ENCODE data around the gene FGD5.

FGD5 gene

DNA sequence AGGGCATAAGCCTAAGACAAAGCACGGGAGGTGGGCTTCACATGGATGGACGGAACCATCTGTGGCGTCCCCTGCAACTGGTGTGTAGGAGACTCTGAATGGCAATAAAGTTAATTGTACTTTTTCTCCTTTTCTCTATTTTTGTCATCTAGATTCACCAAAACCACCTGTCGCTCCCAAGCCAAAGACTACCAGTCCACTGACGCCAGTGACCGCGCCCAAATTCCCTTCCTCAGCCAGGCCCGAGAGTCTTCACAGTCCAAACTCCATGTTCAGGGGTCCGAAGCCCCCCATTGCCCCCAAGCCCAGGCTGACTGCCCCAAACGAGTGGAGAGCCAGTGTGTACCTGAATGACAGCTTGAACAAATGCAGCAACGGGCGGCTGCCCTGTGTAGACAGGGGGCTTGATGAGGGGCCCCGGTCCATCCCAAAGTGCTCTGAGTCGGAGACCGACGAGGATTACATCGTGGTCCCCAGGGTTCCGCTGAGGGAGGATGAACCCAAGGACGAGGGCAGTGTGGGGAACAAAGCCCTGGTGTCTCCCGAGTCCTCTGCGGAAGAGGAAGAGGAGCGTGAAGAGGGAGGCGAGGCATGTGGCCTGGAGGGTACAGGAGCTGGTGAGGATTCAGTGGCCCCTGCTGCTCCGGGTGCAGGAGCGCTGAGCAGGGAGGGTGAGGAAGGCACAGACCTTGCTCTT lies at the start of gene FGD5:
FGD5 (plus strand) TSS at position 159 of the 697 bp plus-strand sequence; CDS start at position 269, 110 bp downstream.
- DNase-seq (ENCODE audit: low read depth) = no peak
- no peak within 1 kb of the TSS for H3K4me3 ChIP-seq (ENCODE audit: low read depth, low read length)

GRCh38 chr3:14769544-14770325 lies 49.0 kb upstream of the FGD5 start:
- no peak for DNase-seq (ENCODE audit: low read depth)
- no peak overlapping the region for H3K4me3 ChIP-seq (ENCODE audit: low read depth, low read length)

- H3K4me3 ChIP-seq (ENCODE audit: low read depth, low read length) = no peak overlapping the region
- DNase-seq (ENCODE audit: low read depth) = no peak
Observed at GRCh38 chr3:14770591-14770990, 48.2 kb upstream of the FGD5 start.

GRCh38 chr3:14771593-14772497 lies 46.9 kb upstream of the FGD5 start:
- DNase-seq (ENCODE audit: low read depth) = no peak
- H3K4me3 ChIP-seq (ENCODE audit: low read depth, low read length) = no peak overlapping the region

- no peak overlapping the region for H3K4me3 ChIP-seq (ENCODE audit: low read depth, low read length)
- DNase-seq (ENCODE audit: low read depth) = no peak
Observed at GRCh38 chr3:14772533-14773138, 46.1 kb upstream of the FGD5 start.

DNA sequence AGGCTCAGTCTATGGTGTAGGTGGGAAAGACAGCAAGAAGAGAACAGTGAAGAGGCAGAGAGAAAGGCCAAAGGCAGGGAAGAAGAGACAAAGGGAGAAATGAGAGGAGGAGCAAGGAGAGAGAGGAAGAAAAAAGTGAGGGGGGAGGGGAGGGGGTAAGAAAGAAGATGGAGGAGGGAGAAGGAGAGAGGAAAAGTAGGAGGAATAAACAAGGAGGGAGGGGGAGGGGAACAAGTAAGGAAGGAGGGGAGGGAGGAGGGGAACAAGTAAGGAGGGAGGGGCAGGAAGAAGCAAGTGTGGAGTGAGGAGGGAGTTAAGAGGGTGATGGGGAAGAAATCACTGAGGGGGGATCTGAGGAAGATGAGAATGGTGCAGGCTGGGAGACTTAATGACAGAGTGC lies 45.5 kb upstream of the FGD5 start:
- no peak for DNase-seq (ENCODE audit: low read depth)
- no peak overlapping the region for H3K4me3 ChIP-seq (ENCODE audit: low read depth, low read length)

DNA sequence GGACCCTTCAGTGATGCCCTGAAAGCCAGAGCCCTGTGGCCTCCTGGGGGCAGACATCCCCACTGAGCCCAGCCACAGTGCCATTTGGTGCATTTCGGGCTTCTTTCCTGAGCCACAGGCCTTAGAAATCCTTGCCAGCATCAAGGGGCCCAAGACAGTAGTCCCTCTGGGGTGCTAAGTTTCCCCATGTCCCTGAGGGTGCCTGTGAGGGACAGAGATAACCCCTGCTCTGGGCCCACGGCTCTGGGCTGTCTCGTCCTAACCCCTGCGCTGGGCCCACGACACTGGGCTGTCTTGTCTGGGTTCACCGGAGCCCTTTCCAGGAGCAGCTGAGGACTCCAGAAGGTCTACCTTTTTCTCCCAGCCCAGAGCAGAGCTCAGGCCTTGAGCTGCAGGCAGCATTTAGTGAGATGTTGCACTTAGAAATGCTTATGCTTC lies 45.1 kb upstream of the FGD5 start:
- H3K4me3 ChIP-seq (ENCODE audit: low read depth, low read length) = no peak overlapping the region
- no peak for DNase-seq (ENCODE audit: low read depth)

DNA sequence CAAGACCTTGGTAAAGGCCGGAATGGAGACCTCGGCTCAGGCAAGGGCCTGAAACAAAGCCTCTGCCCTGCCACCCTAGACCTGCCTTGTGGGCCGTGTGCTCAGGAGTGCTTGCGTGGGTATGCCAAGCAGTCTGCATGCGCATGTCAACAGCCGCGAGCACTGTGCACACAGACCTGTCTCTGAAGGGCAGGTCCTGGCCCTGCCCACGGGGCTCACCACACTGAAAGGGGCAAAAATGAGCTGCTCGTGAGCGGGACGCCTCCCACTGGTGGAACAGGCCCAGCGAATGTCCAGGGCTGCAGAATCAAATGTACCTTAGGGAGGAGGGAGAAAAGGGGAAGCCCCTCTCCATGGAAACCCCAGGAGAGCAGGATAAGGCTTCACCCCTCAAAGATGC lies 44.3 kb upstream of the FGD5 start:
- no peak for DNase-seq (ENCODE audit: low read depth)
- H3K4me3 ChIP-seq (ENCODE audit: low read depth, low read length) = no peak overlapping the region

DNA sequence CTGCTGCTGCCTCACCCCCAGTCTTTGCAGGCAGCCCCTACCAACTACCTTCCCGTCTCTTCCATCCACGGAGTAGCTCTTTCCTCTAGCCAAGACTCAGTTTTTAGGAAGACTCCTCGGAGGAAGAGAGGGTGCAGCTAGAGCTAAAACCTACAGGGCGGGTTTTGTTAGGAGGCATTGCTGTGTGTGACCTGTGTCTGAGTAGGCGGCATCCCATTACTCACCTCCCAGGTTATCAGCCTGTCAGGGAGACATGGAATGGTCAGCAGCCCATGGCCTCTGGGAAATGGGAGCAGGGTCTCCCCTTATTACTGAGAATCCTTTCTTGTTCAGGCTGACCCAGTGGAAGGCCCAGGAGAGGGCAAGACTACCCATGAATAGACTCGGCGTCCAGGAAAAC lies 43.8 kb upstream of the FGD5 start:
- DNase-seq (ENCODE audit: low read depth) = no peak
- no peak overlapping the region for H3K4me3 ChIP-seq (ENCODE audit: low read depth, low read length)

DNA sequence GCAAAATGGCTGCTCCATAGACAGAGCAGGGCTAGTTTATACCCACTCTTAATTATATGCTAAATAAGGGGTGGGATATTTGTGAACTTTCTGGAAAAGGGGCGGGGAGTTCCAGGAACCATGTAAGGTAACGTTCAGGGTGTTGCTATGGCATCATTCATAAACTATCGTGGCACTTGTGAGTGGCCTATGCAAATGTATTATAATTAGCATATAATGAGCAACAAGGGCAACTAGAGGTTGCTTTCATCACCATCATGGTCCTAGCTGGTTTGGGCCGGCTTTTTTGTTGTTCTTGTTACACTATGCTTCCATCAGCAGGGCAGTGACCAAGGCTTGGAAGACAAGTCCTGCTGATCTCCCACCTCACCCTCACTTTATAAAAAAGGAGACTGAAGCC lies 43.2 kb upstream of the FGD5 start:
- H3K4me3 ChIP-seq (ENCODE audit: low read depth, low read length) = no peak overlapping the region
- no peak for DNase-seq (ENCODE audit: low read depth)

DNA sequence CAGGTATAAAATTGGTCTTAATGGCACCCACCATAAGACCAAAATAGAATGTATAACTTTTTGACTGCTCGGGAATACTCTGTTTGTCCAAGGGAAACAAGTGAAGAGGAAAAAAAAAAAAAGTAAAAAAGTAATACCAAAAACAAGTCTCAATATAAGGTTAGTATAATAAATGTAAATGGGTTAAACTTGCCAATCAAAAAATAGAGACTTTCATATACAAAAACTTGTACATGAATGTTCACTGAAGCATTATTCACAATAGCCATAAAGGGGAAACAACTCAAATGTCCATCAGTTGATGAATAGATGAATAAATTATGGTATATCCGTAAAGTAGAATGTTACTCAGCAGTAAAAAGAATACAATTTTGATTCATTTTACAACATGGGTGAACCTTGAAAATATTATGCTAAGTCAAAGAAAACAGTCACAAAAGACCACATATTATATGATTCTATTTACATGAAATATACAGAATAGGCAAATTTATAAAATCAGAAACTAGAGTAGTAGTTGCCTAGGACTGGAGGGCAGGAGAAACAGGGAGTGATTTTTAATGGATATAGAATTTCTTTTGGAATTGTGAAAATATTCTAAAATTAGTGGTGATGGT lies 39.6 kb upstream of the FGD5 start:
- no peak for DNase-seq (ENCODE audit: low read depth)
- no peak overlapping the region for H3K4me3 ChIP-seq (ENCODE audit: low read depth, low read length)

DNA sequence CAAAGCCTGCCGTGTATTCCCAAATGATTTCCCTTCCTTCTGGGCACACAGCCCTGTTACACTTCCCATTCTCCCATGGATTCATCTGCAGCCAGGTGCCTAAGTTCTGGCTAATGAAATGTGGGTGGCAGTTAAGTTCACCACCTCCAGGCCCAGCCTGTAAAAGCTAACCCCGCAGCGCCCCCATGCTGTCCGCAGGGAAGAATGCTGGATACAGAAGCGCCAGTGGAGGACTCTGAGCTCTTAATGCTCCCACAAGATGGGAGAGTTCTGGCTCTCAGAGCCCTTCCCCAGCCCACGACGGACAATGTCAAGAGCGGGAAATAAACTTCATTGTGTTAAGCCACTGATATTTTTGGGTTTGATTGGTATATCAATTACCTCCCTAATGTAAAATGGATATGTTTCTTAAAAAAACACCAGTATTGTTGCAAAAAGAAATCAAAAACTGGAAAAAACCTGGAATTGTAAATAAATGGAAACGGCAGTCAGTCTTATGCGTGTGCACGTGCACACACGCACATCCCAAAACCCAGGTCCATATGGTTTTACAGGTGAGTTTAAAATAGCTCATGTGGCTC lies 37.7 kb upstream of the FGD5 start:
- DNase-seq (ENCODE audit: low read depth) = no peak
- H3K4me3 ChIP-seq (ENCODE audit: low read depth, low read length) = no peak overlapping the region

GRCh38 chr3:14783480-14784086 lies 35.2 kb upstream of the FGD5 start:
- no peak overlapping the region for H3K4me3 ChIP-seq (ENCODE audit: low read depth, low read length)
- no peak for DNase-seq (ENCODE audit: low read depth)

GRCh38 chr3:14784087-14784681 lies 34.6 kb upstream of the FGD5 start:
- no peak overlapping the region for H3K4me3 ChIP-seq (ENCODE audit: low read depth, low read length)
- no peak for DNase-seq (ENCODE audit: low read depth)

- DNase-seq (ENCODE audit: low read depth) = no peak
- H3K4me3 ChIP-seq (ENCODE audit: low read depth, low read length) = no peak overlapping the region
Observed at GRCh38 chr3:14785207-14786155, 33.3 kb upstream of the FGD5 start.

GRCh38 chr3:14786369-14786768 lies 32.4 kb upstream of the FGD5 start:
- no peak overlapping the region for H3K4me3 ChIP-seq (ENCODE audit: low read depth, low read length)
- no peak for DNase-seq (ENCODE audit: low read depth)

DNA sequence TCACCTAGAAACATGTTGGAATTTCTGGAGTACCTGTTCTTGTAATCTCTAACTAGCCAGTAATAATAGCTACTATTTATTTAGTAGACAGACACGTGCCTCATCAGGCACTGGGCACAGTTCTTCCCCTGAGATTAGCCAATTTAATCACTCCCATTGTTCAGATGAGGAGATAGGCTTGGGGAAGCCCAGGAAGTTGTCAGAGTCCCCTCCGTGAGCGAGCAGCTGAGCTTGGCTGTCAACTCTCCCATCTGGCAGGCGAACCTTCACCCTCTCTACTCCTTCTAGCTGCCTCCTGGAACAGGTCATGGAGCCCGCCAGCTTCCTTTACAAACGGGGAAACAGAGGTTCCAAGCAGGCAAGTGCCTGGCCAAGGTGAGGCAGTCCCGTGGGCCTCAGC lies 31.1 kb upstream of the FGD5 start:
- no peak for DNase-seq (ENCODE audit: low read depth)
- no peak overlapping the region for H3K4me3 ChIP-seq (ENCODE audit: low read depth, low read length)

All from skeletal muscle cell (primary cell).